ENCODE results near the gene WDR74. TPM values are rescaled to one million over a fixed set of nuclear protein-coding genes. Genes with fewer than 3 reads are reported as not detected.
A peak's percentile ranks its signal among the peaks of the same experiment; 100 is the strongest.
"Not testable (repeated sequence)": the region's sequence is repeated elsewhere in the genome, so short reads cannot be mapped to it uniquely, and the experiment has no call there.

Gene WDR74
- total RNA-seq, 2 donors from 2014 or later, result 44.5 to 46.1 TPM

GRCh38 chr11:62860835-62861563, 21.6 kb upstream of the WDR74 start:
- H3K9me3 ChIP-seq, result no peaks in the 10 kb centered on the region
- intact Hi-C loops (cut with DNase I), result loop anchor here (10.0 kb wide), 1 partner anchor 466 kb away; no protein-coding TSS in a partner anchor
- peaks cover 16% of the 10 kb centered on the region for H3K4me1 ChIP-seq (replicated peaks)
- peak overlapping the region; percentile 59 to 75 for H3K27ac ChIP-seq
- 40% methylated on average over 5 of the region's 5 CpGs for WGBS
- DNase-seq (ENCODE audit: low spot score), result no peak
- H3K27me3 ChIP-seq (replicated peaks; ENCODE audit: insufficient read depth), result no peaks in the 10 kb centered on the region
- no peaks in the 10 kb centered on the region for H3K36me3 ChIP-seq
- no peak for TF ChIP-seq POLR2A (IDR thresholded peaks at IDR 0.05)
- no peak for TF ChIP-seq POLR2AphosphoS5 (IDR thresholded peaks at IDR 0.05)
- TF ChIP-seq, protein P1, sequence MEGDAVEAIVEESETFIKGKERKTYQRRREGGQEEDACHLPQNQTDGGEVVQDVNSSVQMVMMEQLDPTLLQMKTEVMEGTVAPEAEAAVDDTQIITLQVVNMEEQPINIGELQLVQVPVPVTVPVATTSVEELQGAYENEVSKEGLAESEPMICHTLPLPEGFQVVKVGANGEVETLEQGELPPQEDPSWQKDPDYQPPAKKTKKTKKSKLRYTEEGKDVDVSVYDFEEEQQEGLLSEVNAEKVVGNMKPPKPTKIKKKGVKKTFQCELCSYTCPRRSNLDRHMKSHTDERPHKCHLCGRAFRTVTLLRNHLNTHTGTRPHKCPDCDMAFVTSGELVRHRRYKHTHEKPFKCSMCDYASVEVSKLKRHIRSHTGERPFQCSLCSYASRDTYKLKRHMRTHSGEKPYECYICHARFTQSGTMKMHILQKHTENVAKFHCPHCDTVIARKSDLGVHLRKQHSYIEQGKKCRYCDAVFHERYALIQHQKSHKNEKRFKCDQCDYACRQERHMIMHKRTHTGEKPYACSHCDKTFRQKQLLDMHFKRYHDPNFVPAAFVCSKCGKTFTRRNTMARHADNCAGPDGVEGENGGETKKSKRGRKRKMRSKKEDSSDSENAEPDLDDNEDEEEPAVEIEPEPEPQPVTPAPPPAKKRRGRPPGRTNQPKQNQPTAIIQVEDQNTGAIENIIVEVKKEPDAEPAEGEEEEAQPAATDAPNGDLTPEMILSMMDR (IDR thresholded peaks at IDR 0.05), result no peak
- no peak overlapping the region for H3K4me3 ChIP-seq

- intact Hi-C loops (cut with DNase I), result not testable (repeated sequence)
Observed at GRCh38 chr11:62859281-62859703, 19.9 kb upstream of the WDR74 start.

GRCh38 chr11:62858201-62858600, 18.8 kb upstream of the WDR74 start:
- Histone ChIP-seq H3K36me3 (no peaks in the 10 kb centered on the region), H3K4me3 (no peak overlapping the region), H3K27ac (peak overlapping the region; percentile 21 to 71), H3K27me3 (replicated peaks; ENCODE audit: insufficient read depth) (no peaks in the 10 kb centered on the region), H3K9me3 (no peaks in the 10 kb centered on the region), H3K4me1 (replicated peaks) (peaks cover 22% of the 10 kb centered on the region)
- DNase-seq (ENCODE audit: low spot score), result no peak
- WGBS, result 64% methylated on average over 7 of the region's 7 CpGs
- intact Hi-C loops (cut with DNase I), result no loop called here
- TF ChIP-seq POLR2AphosphoS5 (IDR thresholded peaks at IDR 0.05) (no peak), POLR2A (IDR thresholded peaks at IDR 0.05) (no peak)
- TF ChIP-seq, protein P1 (IDR thresholded peaks at IDR 0.05), result no peak

More at GRCh38 chr11:62859281-62859703, 19.9 kb upstream of the WDR74 start:
- DNase-seq (ENCODE audit: low spot score); H3K4me3 ChIP-seq; H3K27me3 ChIP-seq (replicated peaks; ENCODE audit: insufficient read depth); H3K36me3 ChIP-seq; H3K9me3 ChIP-seq: not testable (repeated sequence)
- Histone ChIP-seq H3K4me1 (replicated peaks) (peaks cover 16% of the 10 kb centered on the region), H3K27ac (peak overlapping the region; percentile 59 to 75)
- 84% methylated on average over 8 of the region's 8 CpGs for WGBS

DNA sequence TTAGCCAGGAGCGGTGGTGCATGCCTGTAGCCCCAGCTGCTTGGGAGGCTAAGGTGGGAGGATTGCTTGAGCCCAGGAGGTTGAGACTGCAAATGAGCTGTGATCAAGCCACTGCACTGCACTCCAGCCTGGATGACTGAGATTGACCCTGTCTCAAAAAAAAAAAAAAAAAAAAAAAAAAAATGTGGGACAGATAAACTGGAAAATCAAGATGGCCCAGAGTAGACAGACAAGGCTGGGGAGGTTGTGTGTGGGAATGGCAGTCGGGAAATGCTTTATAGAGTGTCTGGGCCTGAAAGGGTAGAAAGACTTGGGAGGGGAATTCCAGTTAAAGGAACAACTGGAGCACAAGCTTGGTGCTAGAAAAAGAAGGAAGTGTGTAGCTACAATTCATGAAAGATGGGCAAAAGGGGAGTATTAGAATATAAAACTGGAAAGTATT, 18.2 kb upstream of the WDR74 start:
- WGBS, result 58% methylated on average over 2 of the region's 2 CpGs
- TF ChIP-seq, protein P1 (IDR thresholded peaks at IDR 0.05), result no peak
- peak; percentile 69 for TF ChIP-seq POLR2AphosphoS5 (IDR thresholded peaks at IDR 0.05)
- no peaks in the 10 kb centered on the region for H3K9me3 ChIP-seq
- H3K36me3 ChIP-seq, result no peaks in the 10 kb centered on the region
- H3K27ac ChIP-seq, result peak overlapping the region; percentile 21 to 71
- H3K4me3 ChIP-seq, result no peak overlapping the region
- intact Hi-C loops (cut with DNase I), result no loop called here
- no peak for DNase-seq (ENCODE audit: low spot score)
- peaks cover 24% of the 10 kb centered on the region for H3K4me1 ChIP-seq (replicated peaks)
- H3K27me3 ChIP-seq (replicated peaks; ENCODE audit: insufficient read depth), result no peaks in the 10 kb centered on the region

- no peak for DNase-seq (ENCODE audit: low spot score)
- Histone ChIP-seq H3K4me3 (peak overlapping the region; percentile 41 to 65), H3K9me3 (no peaks in the 10 kb centered on the region), H3K36me3 (no peaks in the 10 kb centered on the region), H3K27ac (peak overlapping the region; percentile 65 to 79), H3K4me1 (replicated peaks) (peaks cover 24% of the 10 kb centered on the region), H3K27me3 (replicated peaks; ENCODE audit: insufficient read depth) (no peaks in the 10 kb centered on the region)
- intact Hi-C loops (cut with DNase I), result no loop called here
- 15% methylated on average over 20 of the region's 20 CpGs for WGBS
- no peak for TF ChIP-seq POLR2AphosphoS5 (IDR thresholded peaks at IDR 0.05)
Observed at GRCh38 chr11:62856333-62856895, 17.0 kb upstream of the WDR74 start.
